H9 (cell line): ENCODE results near the gene NCF2. TPM values are rescaled to one million over a fixed set of nuclear protein-coding genes. Genes with fewer than 3 reads are reported as not detected.

Source experiments
- DNase-seq: peaks from one replicate; pipeline ENCODE4 v3.0.0-alpha.2; 2017
- H2AFZ ChIP-seq: one replicate; pipeline ENCODE4 v1.6.1; 2013; ENCODE audit warnings: mild to moderate bottlenecking, low read length, control low read depth, moderate library complexity
- H2AK5ac ChIP-seq: 2 replicates; pipeline ENCODE4 v1.6.1; 2013; ENCODE audit warnings: low read length, control low read depth, mixed read lengths; ENCODE audit not compliant: insufficient read length
- H2BK120ac ChIP-seq: one replicate; pipeline ENCODE4 v1.6.1; 2013; ENCODE audit warnings: low read depth, mild to moderate bottlenecking, low read length, control low read depth, inconsistent platforms; ENCODE audit not compliant: poor library complexity, severe bottlenecking
- H2BK12ac ChIP-seq: 2 replicates; pipeline ENCODE4 v1.6.1; 2013; ENCODE audit warnings: low read length, control low read depth, mixed read lengths, low read depth; ENCODE audit not compliant: insufficient read length
- H2BK15ac ChIP-seq: 2 replicates; pipeline ENCODE4 v1.6.1; 2013; ENCODE audit warnings: low read depth, low read length, control low read depth
- H2BK20ac ChIP-seq: one replicate; pipeline ENCODE4 v1.6.1; 2013; ENCODE audit warnings: low read depth, mild to moderate bottlenecking, low read length, control low read depth, inconsistent platforms; ENCODE audit not compliant: poor library complexity, severe bottlenecking
- H2BK5ac ChIP-seq: 2 replicates; pipeline ENCODE4 v1.6.1; 2013; ENCODE audit warnings: low read length, control low read depth, mixed read lengths; ENCODE audit not compliant: insufficient read length
- H3K14ac ChIP-seq: 2 replicates; pipeline ENCODE4 v1.6.1; 2013; ENCODE audit warnings: low read length, control low read depth; ENCODE audit not compliant: insufficient read depth
- H3K18ac ChIP-seq: 2 replicates; pipeline ENCODE4 v1.6.1; 2013; ENCODE audit warnings: low read depth, mild to moderate bottlenecking, mixed read lengths, low read length, control low read depth; ENCODE audit not compliant: insufficient read length
- H3K23ac ChIP-seq: 2 replicates; pipeline ENCODE4 v1.6.1; 2013; ENCODE audit warnings: low read length, control low read depth, mixed read lengths, low read depth; ENCODE audit not compliant: insufficient read length
- H3K23me2 ChIP-seq: 2 replicates; pipeline ENCODE4 v1.6.1; 2013; ENCODE audit warnings: low read depth, mild to moderate bottlenecking, mixed read lengths, low read length, control low read depth; ENCODE audit not compliant: insufficient read length, poor library complexity, severe bottlenecking
- H3K27ac ChIP-seq: 2 replicates; pipeline ENCODE4 v1.5.1; 2013; ENCODE audit warnings: low read length, control low read depth, mixed read lengths, low read depth; ENCODE audit not compliant: insufficient read length
- H3K27me3 ChIP-seq: 2 replicates; pipeline ENCODE4 v1.6.1; 2013; ENCODE audit warnings: low read length, control low read depth, inconsistent platforms; ENCODE audit not compliant: insufficient read depth
- H3K4ac ChIP-seq: 2 replicates; pipeline ENCODE4 v1.6.1; 2013; ENCODE audit warnings: low read depth, mild to moderate bottlenecking, control low read depth, inconsistent platforms, low read length, moderate library complexity
- H3K4me1 ChIP-seq: 2 replicates; pipeline ENCODE4 v1.6.1; 2013; ENCODE audit warnings: low read length, control low read depth, inconsistent platforms; ENCODE audit not compliant: insufficient read depth
- H3K4me2 ChIP-seq: 2 replicates; pipeline ENCODE4 v1.6.1; 2013; ENCODE audit warnings: low read length, control low read depth, mixed read lengths; ENCODE audit not compliant: insufficient read length, insufficient read depth
- H3K56ac ChIP-seq: 2 replicates; pipeline ENCODE4 v1.6.1; 2013; ENCODE audit warnings: low read depth, mild to moderate bottlenecking, mixed read lengths, low read length, control low read depth; ENCODE audit not compliant: insufficient read length
- H3K79me1 ChIP-seq: 2 replicates; pipeline ENCODE4 v1.6.1; 2013; ENCODE audit warnings: low read depth, mild to moderate bottlenecking, moderate library complexity, low read length, control low read depth, inconsistent platforms; ENCODE audit not compliant: insufficient read depth, poor library complexity, severe bottlenecking
- H3K79me2 ChIP-seq: 2 replicates; pipeline ENCODE4 v1.6.1; 2013; ENCODE audit warnings: low read length, control low read depth, inconsistent platforms; ENCODE audit not compliant: insufficient read depth
- H3K9ac ChIP-seq: 2 replicates; pipeline ENCODE4 v1.6.1; 2013; ENCODE audit warnings: low read length, control low read depth, mixed read lengths; ENCODE audit not compliant: insufficient read length; ENCODE audit errors: extremely low read depth
- H3K9me3 ChIP-seq: one replicate; pipeline ENCODE4 v1.6.1; 2013; ENCODE audit warnings: low read depth, low read length, inconsistent platforms; ENCODE audit not compliant: control insufficient read depth
- H3T11ph ChIP-seq: one replicate; pipeline ENCODE4 v1.6.1; 2013; ENCODE audit warnings: mild to moderate bottlenecking, low read length, control low read depth, inconsistent platforms
- H4K20me1 ChIP-seq: one replicate; pipeline ENCODE4 v1.6.1; 2013; ENCODE audit not compliant: control insufficient read depth, insufficient read length, insufficient read depth
- H4K5ac ChIP-seq: 2 replicates; pipeline ENCODE4 v1.6.1; 2013; ENCODE audit warnings: low read depth, mild to moderate bottlenecking, mixed read lengths, low read length, control low read depth; ENCODE audit not compliant: insufficient read length
- H4K8ac ChIP-seq: replicated peaks from 2 replicates; pipeline ENCODE4 v1.6.1; 2013; ENCODE audit warnings: low read length, control low read depth, mixed read lengths, low read depth; ENCODE audit not compliant: insufficient read length
- H4K91ac ChIP-seq: 2 replicates; pipeline ENCODE4 v1.6.1; 2013; ENCODE audit warnings: low read depth, mild to moderate bottlenecking, moderate library complexity, mixed read lengths, low read length, control low read depth; ENCODE audit not compliant: insufficient read length
- H3K27ac Mint-ChIP-seq, 3 experiments: 2 replicates in 2 of 3; 3 replicates in 1 of 3; pipeline ENCODE4 v1.8.0; 2020 to 2021; ENCODE audit warnings: mixed read lengths in 3 of 3, mild to moderate bottlenecking in 1 of 3, moderate library complexity in 1 of 3
- H3K27me3 Mint-ChIP-seq: 2 replicates; pipeline ENCODE4 v1.8.0; 2021; ENCODE audit warnings: low read depth, mild to moderate bottlenecking, moderate library complexity, mixed read lengths
- H3K36me3 Mint-ChIP-seq, 3 experiments: 2 replicates in 2 of 3; 3 replicates in 1 of 3; pipeline ENCODE4 v1.8.0; 2020 to 2021; ENCODE audit warnings: low read depth in 3 of 3, mixed read lengths in 3 of 3; ENCODE audit not compliant: insufficient read depth in 1 of 3
- H3K4me1 Mint-ChIP-seq, 2 experiments: 2 replicates each; pipeline ENCODE4 v1.8.0; 2020; ENCODE audit warnings: mixed read lengths in 2 of 2
- H3K4me3 Mint-ChIP-seq, 2 experiments: 2 replicates in 1 of 2; 3 replicates in 1 of 2; pipeline ENCODE4 v1.8.0; 2020 to 2021; ENCODE audit warnings: mild to moderate bottlenecking in 2 of 2, mixed read lengths in 2 of 2, moderate library complexity in 1 of 2
- H3K9me3 Mint-ChIP-seq, 2 experiments: 2 replicates in 1 of 2; 3 replicates in 1 of 2; pipeline ENCODE4 v1.8.0; 2020; ENCODE audit warnings: mild to moderate bottlenecking in 2 of 2, mixed read lengths in 2 of 2, moderate library complexity in 1 of 2
- CTCF ChIP-seq: fragments of 200-600 bp; sonication (generic); conservative IDR thresholded peaks from 3 replicates; pipeline ENCODE4 v1.8.0; 2021; ENCODE audit warnings: antibody characterized with exemption, mild to moderate bottlenecking
- WGBS: extraction: QIAGEN DNeasy Blood & Tissue Kit; methylation state at CpG from one replicate; pipeline ENCODE4 v1.1.7; 2013; ENCODE audit warnings: missing lambda C conversion rate, low lambda C conversion rate, mixed read lengths; ENCODE audit not compliant: insufficient read length; ENCODE audit errors: extremely low coverage; 5-methylcytosine and 5-hydroxymethylcytosine counted together
- total RNA-seq: library from RNA; stranded (reverse); gene quantifications from 2 replicates; pipeline ENCODE4 v1.2.1, GENCODE V29; 2021

NCF2 gene
- total RNA-seq, 1 experiment from 2014 or later, result not detected

DNA sequence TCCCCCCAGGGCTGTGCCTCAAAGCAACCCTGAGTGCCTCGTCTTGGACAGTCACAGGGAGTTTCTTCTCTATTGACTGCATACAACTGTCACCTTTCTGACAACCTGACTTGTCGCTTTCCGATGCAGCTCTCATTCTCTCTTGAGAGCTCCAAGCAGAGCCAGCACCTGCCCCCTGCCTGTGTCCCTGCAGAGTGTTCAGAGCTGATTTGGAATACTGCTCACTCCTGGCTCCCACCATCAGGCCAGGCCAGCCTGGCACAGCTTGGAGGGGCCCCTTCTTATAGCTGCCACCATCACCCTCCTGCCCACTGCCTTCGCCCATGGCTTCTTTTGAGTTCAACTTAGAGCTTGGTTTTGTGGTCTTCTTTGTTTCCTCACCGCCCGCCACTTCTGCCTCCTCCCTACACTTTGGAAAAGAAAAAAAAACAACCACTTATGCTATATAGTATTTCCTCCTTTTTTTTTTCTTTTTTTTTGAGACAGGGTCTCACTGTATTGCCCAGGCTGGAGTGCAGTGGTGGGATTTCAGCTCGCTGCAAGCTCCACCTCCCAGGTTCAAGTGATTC is 12.3 kb downstream of the NCF2 start:
- Histone ChIP-seq H4K91ac (no peak overlapping the region), H4K5ac (no peak overlapping the region), H3K9ac (no peak overlapping the region), H3T11ph (no peak overlapping the region), H2BK15ac (no peak overlapping the region), H2BK12ac (no peak overlapping the region), H2BK5ac (no peak overlapping the region), H2AFZ (no peak overlapping the region), H3K4me1 (no peaks in the 10 kb centered on the region; the same call in 1 of the 2 replicates), H2BK120ac (no peak overlapping the region), H4K20me1 (no peaks in the 10 kb centered on the region), H3K18ac (no peak overlapping the region), H3K4ac (no peak overlapping the region), H3K79me2 (no peaks in the 10 kb centered on the region), H3K9me3 (no peaks in the 10 kb centered on the region), H2AK5ac (no peak overlapping the region), H3K27me3 (no peaks in the 10 kb centered on the region), H3K79me1 (no peaks in the 10 kb centered on the region), H3K14ac (no peak overlapping the region), H3K23me2 (no peaks in the 10 kb centered on the region), H4K8ac (no peak overlapping the region), H3K56ac (no peak overlapping the region), H2BK20ac (no peak overlapping the region), H3K27ac (no peak overlapping the region), H3K4me2 (no peak overlapping the region), H3K23ac (no peak overlapping the region)
- no peak overlapping the region for H3K4me3 Mint-ChIP-seq
- no peaks in the 10 kb centered on the region; the same call in 1 of the 2 replicates for H3K27me3 Mint-ChIP-seq
- DNase-seq, result no peak
- WGBS, result no CpG with 5 or more reads among the region's 7 CpGs
- peaks cover 7 to 11% of the 10 kb centered on the region in 2 experiments for H3K4me1 Mint-ChIP-seq
- H3K27ac Mint-ChIP-seq, result no peak overlapping the region
- no peak for TF ChIP-seq CTCF
- H3K9me3 Mint-ChIP-seq, result no peaks in the 10 kb centered on the region; a peak in 1 of 5 replicates
- no peaks in the 10 kb centered on the region for H3K36me3 Mint-ChIP-seq
